Right lobe of liver (tissue), 4 donors: Measurements from ENCODE around the gene OPCML.

Experiments
- POLR2A ChIP-seq: fragments of 450-650 bp; IDR thresholded peaks from one replicate; pipeline ENCODE4 v1.6.1; 2017; ENCODE audit warnings: antibody characterized with exemption, mild to moderate bottlenecking
- TF ChIP-seq, protein P1 (sequence below), 4 donors: fragments of 200-600 bp in 3 of 4; fragments of 450-650 bp in 1 of 4; IDR thresholded peaks; one replicate each; pipeline versions ENCODE4 v1.5.1 to v1.8.0; 2016 to 2022; ENCODE audit warnings: antibody characterized with exemption in 4 of 4, mild to moderate bottlenecking in 2 of 4
- donor health status: DM: no; HTN: no; CAD: no.
- donor health status: DM: no; HTN: no; CAD: no.
- donor health status: DM: no; HTN: yes; CAD: no.

DNA sequence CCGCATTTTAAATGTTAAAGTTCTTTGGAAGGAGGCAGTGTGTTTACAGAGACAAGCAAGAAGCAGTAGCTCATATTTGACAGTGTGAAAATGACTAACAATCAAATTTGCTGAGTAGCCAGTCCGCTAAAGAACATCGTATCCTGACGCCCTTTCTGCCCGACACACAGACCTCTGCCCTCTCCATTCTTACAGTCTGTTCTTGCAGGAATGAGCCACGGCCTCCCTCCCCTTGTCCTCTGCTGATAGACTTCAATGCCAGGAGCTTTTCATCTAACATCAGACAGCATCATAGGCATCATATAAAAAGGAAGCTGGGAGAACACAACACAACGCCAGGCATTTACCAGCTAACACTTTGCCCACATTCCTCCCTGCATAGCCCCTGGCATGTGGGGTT, 486.0 kb downstream of the OPCML start:
- no peak for TF ChIP-seq POLR2A
- TF ChIP-seq, protein P1, sequence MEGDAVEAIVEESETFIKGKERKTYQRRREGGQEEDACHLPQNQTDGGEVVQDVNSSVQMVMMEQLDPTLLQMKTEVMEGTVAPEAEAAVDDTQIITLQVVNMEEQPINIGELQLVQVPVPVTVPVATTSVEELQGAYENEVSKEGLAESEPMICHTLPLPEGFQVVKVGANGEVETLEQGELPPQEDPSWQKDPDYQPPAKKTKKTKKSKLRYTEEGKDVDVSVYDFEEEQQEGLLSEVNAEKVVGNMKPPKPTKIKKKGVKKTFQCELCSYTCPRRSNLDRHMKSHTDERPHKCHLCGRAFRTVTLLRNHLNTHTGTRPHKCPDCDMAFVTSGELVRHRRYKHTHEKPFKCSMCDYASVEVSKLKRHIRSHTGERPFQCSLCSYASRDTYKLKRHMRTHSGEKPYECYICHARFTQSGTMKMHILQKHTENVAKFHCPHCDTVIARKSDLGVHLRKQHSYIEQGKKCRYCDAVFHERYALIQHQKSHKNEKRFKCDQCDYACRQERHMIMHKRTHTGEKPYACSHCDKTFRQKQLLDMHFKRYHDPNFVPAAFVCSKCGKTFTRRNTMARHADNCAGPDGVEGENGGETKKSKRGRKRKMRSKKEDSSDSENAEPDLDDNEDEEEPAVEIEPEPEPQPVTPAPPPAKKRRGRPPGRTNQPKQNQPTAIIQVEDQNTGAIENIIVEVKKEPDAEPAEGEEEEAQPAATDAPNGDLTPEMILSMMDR (IDR thresholded peaks at IDR 0.05): no peak
